Fibroblast of upper back skin (primary cell): ENCODE measurements around the gene TUBGCP3.

ENCODE experiments used
- DNase-seq: peaks from one replicate; pipeline ENCODE4 v3.0.0-alpha.2; 2013

Gene TUBGCP3

DNA sequence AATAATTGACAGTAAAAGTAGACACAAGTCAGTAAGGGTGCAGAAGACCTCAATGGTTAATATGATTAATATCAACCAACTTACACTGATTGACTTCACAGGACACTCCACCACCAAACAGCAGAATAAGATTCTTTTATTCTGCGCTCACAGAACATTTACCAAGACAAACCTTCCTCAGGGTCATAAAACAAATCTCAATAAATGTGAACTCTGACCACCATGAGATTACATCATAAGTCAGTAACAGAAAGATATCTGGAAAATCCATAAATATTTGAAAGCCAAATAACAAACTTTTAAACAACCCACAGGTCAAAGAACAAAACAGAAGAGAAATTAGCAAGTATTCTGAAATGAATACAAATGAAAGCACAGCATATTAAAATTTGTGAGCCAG is 112.1 kb downstream of the TUBGCP3 start:
- DNase-seq, result no peak

DNA sequence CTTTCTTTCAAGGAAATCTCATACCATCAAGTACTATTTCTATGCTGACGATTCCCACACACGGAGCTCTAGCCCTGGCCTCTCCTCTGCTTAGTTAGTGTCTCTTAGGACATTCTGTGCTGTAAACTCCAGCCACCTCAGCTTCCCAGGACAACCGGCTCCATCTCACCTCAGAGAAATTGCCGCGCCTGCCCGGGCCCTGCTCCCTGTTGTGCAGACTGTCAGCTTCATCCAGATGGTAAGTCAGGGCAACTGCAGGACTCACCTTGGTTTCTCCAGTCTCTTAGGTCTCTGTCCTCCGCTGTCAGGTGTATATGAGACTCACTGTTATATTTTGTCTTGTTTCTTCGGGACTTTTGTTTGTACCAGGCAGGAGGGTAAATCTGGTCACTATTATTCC is 113.1 kb downstream of the TUBGCP3 start:
- no peak for DNase-seq

DNA sequence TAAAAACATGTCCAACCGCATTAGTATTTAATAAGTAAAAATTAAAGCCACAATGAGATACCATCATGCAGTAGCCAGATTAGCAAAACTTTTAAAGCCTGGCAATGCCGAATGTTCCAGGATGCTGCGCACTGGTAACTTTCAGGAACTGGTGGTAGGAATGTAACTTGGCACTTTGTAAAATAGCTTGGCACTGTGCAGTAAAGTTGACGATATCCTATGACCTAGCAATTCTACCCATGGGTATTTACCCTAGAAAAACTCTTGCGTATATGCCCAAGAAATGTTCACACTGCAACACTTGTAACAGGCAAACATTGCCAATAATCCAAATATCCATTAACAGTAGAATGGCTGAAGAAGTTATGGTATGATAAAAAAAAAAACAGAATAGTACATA is 114.1 kb downstream of the TUBGCP3 start:
- DNase-seq, result no peak

DNA sequence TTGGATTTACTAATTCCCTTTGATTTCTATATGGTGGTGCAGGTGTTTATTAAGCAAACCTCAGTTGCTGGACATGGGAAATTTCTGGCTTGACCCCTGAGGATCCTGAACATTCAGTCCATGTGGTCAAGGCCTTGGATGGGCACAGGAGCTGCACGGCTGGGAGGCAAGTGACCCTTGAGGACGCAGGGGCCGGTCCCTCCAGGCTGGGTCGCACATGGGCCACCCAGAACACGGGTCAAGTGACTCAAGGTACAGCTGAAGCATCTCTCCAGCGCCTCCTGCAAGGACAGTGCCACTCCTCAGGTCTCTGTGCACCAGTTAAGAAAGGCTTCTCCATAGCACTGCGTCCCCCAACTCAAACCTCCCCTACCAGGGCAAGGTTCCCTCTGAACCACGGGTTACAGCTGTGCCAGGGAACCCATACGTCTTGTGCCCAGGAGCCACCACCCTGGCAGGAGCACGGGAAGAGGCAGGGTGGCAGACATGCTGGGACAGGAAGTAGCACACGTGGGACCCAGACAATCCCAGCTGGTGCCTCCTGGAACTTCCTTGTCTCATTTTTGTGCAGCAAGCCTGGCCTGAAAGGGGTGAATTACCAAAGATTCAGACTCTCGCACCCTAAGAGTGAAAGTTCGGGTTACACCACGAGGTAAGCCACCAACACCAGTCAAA is 118.7 kb downstream of the TUBGCP3 start:
- DNase-seq, result no peak

DNA sequence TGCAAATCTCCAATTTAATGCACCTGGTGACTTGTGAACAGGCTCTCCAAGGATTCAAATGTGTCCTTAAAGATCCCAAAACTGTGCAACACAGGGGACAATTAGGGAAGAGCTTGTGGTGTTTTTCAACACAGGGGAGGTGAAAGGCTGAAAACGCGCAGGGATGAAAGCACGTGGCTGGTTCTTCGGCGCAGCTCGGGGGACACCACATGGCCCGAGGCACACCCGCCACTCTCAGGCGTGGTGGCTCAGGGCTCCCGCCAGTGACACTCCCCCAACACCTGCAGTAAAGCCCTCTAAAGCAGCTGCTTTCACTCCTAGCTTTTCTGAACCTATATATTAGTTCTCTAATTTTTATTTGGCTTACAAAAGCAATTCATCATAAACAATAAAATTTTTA is 119.9 kb downstream of the TUBGCP3 start:
- DNase-seq, result no peak

DNA sequence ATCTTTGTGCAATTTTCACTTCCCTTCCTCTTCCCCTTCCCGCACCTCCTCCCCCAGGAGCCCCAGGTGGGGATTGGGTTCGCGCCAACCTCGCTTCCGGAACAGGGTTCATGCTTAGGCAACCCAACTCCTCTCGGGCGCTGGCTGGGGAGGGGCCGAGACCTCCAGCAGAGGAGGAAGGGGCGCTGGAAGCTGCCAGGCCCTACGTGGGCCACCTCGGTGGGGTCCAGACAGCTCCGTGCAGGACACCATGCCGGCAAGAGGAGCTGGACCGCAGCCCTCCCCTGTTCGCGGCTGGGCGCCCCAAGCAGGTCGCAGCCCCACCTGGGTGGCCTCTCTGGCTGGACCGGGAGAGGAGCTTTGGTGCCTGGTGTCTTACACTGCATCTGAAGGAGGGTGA is 120.7 kb downstream of the TUBGCP3 start:
- no peak for DNase-seq

DNA sequence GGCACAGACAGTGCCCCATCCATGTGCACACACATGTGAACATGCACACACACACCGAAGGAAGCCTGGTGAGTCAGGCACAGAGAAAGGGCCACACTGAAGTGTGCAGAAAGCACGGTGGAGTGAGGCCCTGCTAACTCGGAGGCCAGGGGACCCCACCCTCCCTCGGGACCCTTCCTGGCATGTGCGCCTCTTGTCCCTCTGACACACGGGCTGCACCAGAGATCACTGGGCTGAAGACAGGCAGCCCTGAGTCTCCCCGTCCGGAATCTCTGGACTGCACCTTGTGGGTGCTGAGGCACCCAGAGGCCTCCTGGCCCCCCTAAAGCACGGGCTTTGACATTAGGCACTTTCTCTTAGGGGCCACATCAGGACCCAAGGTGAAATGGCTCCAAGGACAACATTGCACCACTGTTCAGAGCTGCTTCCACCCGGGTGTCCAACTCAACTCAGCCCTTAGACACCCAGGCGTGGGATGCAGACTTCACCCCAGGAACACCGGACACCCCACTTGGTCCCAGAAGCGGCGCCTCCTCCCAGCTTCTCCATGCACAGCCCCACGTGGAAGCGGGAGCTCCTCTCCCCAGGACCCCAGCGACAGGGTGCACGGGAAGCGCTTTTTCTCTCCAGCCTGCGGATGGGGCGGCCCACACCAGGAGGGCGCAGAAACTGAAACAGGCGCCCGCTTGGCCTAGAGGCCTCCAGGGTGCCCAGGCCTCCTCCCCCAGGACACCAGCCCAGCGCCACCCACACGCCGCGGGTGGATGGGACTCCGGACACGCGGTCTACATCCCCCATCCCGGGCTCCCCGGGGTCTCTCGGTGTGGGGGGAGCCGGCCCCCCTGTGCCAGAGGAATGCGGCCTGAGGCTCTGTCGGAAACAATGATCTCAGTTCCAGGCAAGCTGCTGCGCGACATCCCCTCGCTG is 121.6 kb downstream of the TUBGCP3 start:
- DNase-seq, result no peak

DNA sequence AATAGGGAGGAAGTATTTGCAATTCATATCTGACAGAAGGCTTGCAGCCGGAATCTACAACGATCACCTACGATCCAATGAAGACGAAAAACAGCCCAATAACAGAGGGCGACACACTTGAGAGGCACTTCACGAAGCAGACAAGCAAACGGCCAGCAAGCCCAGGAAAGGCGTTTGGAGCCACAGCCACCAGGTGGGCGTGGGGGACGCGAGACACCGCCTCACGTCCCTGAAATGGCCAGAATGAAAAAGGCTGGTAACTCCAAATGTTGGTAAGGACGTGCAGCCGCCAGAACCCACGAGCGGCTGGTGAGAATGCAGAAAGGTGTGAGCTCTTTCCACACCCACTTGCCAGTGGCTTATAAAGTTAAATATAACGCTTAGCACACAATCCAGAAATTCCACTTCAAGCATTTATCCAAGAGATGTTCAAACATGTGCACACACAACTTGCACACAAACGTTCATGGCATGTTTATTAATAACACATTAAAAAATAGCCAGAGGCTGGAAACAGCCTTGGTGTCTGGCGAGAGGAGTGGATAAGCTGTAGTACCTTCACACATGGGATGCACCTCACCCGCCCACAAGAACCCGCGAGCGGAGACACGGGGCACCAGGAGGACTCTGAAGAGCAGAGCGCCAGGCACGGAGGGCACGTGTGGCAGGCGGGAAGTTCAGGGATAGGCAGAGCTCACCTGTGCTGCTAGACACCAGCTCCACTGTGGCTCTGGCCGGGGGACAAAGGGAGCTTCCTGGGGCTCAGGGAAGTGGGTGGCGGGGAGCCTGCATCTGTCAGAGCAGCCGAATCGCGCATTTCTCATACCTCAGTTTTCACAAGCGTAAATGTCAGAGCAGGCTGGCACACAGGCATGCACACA is 122.5 kb downstream of the TUBGCP3 start:
- no peak for DNase-seq

DNA sequence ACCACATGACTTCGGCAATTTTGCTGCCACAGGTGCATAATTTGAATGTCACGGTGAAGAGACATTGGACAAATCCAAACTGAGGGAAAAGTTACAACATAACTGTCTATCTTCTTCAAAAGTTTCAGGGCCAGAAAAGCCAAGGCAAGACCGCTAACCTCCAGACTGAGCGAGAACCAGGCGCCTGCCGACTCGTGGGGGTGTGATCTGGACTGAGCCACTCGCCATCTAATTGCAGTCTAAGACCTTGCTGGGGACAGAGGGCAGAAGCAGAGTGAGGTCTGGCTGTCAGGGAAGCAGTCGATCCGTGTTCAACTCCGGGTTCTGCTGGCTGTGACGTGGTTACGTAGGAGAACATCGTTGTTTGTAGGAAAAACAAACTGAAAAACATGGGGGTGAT is 123.2 kb downstream of the TUBGCP3 start:
- DNase-seq, result no peak

DNA sequence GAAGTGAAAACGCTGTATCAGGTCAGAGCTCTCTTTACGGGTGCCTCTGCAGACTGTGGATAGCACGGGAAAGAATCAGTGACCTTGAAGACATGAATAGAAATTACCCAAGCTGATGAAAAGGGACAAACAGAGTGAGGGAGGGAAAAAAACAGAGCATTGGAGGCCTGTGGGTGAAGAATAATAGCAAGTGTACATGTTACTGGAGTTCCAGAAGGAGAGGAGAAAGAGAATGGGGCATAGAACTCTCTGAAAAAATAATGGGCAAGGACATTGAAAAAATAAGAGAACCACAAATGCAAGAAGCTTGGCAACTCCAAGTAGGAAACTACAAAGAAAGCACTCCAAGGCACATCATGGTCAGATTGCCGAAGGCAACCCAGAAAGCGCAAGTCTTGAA is 125.5 kb downstream of the TUBGCP3 start:
- no peak for DNase-seq

DNA sequence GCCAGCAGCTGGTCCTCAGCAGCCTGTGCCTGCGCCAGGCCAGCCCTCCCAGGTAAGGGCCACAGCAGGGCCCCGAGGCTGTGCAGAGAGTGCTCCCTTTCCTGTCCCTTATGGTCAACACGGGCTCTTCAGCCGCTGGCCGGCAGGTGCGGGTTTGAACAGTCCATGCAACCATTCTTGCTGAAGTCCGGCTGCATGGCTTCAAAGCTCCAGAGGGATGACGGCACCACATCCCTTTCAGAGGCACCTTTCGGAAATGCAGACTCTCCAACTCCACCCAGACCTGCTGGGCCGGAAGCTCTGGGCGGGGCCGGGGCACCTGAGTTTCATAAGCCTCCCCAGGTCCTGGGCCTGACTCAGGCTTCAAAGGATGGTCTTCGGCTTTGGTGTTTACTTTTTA is 130.5 kb downstream of the TUBGCP3 start:
- DNase-seq, result no peak

DNA sequence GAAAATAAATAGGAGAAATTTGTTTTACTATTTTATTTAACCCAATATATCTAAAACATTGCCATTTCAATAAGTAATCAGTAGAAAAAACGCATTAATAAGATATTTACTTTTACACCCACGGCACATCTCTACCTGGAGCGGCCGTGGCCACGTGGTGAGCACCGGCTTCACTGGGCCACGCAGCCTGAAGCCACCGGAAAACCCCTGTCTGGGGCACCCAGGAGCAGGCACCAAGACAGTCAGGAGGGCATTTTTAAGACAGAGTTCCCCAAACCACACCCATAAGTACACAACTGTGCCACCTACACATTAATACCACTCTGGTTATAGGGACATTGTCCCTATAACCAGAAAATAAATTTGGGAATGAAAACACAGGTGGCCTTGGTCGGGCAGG is 130.9 kb downstream of the TUBGCP3 start:
- no peak for DNase-seq

DNA sequence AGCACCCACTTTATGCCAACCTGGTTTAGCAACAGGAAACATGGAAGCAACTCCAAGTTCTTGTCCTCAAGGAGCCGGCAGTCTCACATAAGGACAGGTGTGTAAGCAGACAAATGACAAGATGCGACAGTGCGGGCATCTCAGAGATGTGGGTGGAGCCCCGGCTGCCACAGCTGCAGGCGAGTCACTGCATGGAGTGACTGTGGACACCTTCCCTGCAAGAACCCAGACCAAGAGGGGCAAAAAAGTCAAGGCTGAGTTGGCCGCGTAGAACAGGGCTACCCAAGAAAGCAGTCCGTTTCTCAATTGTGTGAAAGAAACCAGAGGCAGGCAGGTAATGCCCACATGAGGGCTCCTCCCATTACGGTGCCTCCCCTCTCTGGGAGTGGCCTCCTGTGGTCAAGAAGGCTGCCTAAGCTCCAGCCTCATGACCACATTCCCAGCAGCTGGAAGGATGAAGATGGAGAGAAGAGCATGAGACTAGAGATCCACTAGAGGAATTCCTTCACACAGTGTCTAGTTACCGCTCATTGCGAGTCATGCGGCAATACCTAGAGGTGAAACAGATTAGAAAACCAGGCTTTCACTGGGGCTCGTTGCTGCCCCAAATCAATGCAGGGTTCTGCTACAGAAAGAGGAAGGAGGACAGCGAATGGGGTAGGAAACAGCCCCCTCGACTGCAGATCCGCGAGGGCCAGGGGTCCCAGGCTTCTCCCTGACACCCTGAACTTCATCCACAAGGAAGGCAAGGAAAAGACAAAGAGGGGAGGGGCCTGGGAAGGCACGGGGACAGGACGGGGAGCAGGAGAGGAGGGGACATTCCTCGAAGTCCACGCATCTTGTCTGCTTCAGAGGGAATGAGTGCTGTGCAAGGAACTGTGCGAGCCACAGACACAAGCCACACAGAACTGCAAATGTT is 131.6 kb downstream of the TUBGCP3 start:
- DNase-seq, result no peak

DNA sequence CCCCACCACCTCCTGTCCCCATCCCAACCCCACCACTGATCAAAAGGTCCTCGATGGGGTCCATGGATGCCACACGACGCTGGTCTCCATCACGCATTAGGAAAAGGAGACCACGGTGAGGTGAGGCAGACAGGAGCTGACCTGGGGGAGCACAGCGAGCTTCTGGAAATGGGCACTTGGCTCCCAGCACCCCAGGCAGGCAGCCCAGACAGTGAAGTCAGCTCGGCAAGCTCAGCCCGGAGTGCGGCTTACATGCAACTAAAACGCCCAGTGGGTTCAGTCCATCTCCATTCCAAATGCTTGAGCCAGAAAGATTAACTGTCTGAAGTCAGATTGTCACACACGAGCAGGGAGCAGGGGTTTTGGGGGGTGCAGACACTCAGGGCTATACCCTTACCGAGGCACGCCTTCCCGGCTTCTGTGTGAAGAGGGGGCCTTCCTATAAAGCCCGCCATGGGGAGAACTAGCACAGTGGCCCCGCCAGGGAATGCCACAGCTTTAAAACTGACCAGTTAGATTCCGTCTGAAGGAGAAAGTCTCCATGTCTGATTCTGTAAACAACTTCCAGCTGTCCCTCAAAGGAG is 132.4 kb downstream of the TUBGCP3 start:
- no peak for DNase-seq

DNA sequence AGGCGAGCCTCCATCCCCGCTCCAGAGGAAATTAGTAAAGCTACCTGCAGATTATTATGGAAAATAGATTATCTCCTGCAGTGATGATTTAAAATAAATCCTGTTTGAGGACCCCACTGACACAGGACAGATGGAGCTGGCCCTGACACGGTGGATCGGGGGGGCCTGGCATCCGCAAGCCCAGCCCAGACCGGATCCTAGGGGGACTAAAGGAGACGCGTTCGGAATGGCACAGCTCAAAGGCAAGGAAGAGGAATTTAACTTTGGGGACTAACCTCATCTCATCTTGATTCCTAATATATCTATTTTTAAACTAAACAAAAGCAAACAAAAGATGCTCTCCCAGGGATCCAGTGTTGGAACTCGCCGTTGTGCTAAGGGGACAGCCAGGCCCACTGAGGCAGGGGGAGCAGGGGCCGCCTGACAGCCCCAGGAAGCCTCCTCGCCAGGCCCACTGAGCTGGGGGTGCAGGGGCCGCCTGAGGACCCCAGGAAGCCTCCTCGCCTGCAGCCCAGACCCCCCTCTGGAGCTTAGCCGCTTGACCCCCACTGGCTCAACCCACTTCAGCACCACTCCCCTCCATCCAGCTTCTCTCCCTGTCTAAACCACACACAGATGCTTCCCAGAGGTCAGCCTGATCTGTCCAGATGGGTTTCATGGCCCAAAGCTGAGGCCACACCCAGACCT is 133.2 kb downstream of the TUBGCP3 start:
- DNase-seq, result no peak

DNA sequence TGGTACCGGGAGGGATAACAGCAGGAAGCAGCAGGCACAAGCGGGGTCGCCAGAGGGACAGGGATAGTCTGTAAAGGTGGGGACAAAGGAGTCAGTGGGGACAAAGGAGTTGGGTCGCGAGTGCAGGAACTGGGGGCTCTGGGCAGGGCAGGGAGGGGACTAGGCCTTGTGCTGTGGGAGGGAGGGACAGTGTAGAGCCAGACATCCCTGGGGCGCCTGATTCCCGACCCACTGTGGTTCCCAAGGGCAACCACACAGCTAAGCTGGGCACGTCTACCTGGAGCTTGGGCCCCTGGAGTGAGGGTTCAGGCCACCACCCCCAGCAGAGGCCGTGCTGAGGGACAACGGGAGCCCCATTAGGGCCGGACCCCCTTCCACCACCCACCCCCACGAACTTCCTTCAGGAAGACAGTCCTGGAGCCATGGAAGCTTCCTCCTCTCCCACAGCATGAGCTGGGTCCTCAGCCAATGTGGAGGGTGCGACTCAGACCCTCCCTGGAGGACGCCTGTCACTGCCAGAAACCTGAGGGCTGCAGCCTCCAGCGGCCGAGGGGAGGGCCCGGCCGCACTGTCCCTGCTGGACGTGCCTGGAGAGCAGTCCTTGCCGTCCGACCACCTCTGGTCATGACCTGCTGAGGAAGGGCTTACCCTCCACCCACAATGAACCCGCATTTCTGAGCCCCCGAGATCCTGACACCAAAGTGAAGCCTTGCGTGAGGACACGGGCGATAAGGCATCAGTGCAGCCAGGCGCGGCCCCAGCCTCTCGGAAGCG is 133.9 kb downstream of the TUBGCP3 start:
- no peak for DNase-seq

DNA sequence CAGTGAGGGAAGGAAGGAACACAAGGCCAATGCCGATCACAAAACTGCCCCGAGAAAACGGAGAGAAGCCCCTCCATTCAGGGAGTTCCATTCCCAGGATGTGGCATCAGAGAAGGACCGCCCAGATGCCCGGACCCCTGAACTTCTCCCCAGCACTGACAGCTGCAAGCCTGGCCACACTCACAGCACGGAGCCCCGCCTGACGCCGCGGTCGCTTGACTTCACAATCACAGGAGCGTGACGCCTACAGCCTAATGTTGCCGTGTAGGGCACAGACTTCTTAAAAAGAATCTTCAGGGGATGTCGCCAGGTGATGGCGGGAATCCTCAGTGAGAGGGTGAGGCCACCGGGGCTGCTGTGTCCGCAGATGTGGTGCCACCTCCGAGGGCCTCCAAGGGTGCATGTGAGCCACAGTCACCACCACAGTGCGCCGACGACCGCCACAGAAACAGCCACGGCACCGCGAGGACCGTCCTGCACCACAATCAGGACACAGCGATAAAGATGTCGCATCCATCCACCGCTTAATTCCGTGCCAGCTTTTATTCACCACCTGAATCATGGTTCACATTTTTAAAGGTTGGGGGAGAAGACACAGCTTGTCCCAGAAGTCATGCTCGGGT is 134.6 kb downstream of the TUBGCP3 start:
- DNase-seq, result no peak

DNA sequence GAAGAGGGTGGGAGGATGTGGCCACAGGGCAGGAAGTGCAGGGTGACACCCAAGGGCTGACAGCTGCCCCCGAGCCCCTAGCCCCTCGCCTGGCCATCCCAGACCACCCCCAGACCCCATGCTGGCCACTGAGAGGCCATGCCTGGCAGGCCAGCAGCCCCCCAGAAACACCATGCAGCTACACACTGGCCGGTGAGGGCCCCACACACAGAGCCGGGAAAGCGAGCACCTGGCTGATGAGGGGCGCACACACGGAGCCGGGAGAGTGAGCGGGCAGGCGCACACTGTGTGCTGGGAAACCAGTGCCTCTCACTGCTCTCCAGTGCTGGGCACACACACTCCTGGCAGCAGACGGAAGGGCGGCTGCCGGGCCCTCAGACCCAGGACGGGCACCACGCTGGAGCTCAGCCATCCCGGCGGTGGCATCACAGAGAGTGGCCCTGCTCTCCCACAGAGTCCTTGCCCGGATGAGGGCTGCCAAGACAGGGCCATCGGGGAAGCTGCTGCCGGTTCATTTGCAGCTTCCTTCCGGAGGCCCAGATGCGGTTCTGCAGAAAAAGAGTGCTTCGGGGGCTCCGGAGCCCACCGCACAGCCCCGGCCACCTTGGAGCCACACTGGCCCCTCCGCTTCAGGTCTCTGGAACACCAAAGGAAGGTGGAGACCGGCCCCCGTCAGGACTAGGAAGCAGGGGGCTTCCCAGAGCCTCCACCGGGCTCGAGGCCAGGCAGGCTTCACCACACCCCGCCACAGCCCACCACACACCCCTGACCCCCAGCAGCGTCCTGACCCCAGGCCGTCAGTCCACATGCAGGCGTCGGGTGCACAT is 135.4 kb downstream of the TUBGCP3 start:
- no peak for DNase-seq
